ENCODE measurements around the gene KTN1.

KTN1 gene

GRCh38 chr14:55572578-55572977, 7.4 kb upstream of the KTN1 start:
- DNase-seq, result no peak

GRCh38 chr14:55574988-55575387, 5.0 kb upstream of the KTN1 start:
- no peak for DNase-seq

- DNase-seq, result no peak
These were observed 2.8 kb upstream of the KTN1 start for GRCh38 chr14:55577229-55577628.

- DNase-seq, result no peak
These were observed 1.5 kb upstream of the KTN1 start for GRCh38 chr14:55578511-55578910.

GRCh38 chr14:55580470-55581341, 699 bp downstream of the KTN1 start:
- DNase-seq, result peak; percentile 66

GRCh38 chr14:55581342-55581771, 1.4 kb downstream of the KTN1 start:
- no peak for DNase-seq

GRCh38 chr14:55582746-55583145, 2.7 kb downstream of the KTN1 start:
- DNase-seq, result no peak

- no peak for DNase-seq
These were observed 4.0 kb downstream of the KTN1 start for GRCh38 chr14:55583942-55584468.

GRCh38 chr14:55585854-55586253, 5.8 kb downstream of the KTN1 start:
- no peak for DNase-seq

GRCh38 chr14:55586411-55586810, 6.4 kb downstream of the KTN1 start:
- no peak for DNase-seq

- no peak for DNase-seq
These were observed 7.8 kb downstream of the KTN1 start for GRCh38 chr14:55587847-55588246.

- DNase-seq, result no peak
These were observed 8.3 kb downstream of the KTN1 start for GRCh38 chr14:55588259-55588699.

GRCh38 chr14:55589171-55589570, 9.2 kb downstream of the KTN1 start:
- no peak for DNase-seq

- no peak for DNase-seq
These were observed 12.4 kb downstream of the KTN1 start for GRCh38 chr14:55592436-55592835.

GRCh38 chr14:55593698-55594097, 13.7 kb downstream of the KTN1 start:
- no peak for DNase-seq

- no peak for DNase-seq
These were observed 19.4 kb downstream of the KTN1 start for GRCh38 chr14:55599250-55599879.

- DNase-seq, result no peak
These were observed 21.0 kb downstream of the KTN1 start for GRCh38 chr14:55600784-55601561.

- DNase-seq, result no peak
These were observed 23.5 kb downstream of the KTN1 start for GRCh38 chr14:55603401-55603953.

- DNase-seq, result no peak
These were observed 24.5 kb downstream of the KTN1 start for GRCh38 chr14:55604488-55604887.

- no peak for DNase-seq
These were observed 25.0 kb downstream of the KTN1 start for GRCh38 chr14:55604900-55605418.

- no peak for DNase-seq
These were observed 25.8 kb downstream of the KTN1 start for GRCh38 chr14:55605793-55606192.

GRCh38 chr14:55607386-55607785, 27.4 kb downstream of the KTN1 start:
- no peak for DNase-seq

- no peak for DNase-seq
These were observed 29.7 kb downstream of the KTN1 start for GRCh38 chr14:55609681-55610080.
